ENCODE measurements around the gene CHPF2. TPM values are rescaled to one million over a fixed set of nuclear protein-coding genes. Genes with fewer than 3 reads are reported as not detected.
A peak's percentile ranks its signal among the peaks of the same experiment; 100 is the strongest.

The CHPF2 gene
- total and polyA plus RNA-seq, 2 experiments from 2014 or later: 4.8 to 26.1 TPM

GRCh38 chr7:151252561-151252835 lies 20.2 kb downstream of the CHPF2 start (continued):
- TF ChIP-seq, protein P1, sequence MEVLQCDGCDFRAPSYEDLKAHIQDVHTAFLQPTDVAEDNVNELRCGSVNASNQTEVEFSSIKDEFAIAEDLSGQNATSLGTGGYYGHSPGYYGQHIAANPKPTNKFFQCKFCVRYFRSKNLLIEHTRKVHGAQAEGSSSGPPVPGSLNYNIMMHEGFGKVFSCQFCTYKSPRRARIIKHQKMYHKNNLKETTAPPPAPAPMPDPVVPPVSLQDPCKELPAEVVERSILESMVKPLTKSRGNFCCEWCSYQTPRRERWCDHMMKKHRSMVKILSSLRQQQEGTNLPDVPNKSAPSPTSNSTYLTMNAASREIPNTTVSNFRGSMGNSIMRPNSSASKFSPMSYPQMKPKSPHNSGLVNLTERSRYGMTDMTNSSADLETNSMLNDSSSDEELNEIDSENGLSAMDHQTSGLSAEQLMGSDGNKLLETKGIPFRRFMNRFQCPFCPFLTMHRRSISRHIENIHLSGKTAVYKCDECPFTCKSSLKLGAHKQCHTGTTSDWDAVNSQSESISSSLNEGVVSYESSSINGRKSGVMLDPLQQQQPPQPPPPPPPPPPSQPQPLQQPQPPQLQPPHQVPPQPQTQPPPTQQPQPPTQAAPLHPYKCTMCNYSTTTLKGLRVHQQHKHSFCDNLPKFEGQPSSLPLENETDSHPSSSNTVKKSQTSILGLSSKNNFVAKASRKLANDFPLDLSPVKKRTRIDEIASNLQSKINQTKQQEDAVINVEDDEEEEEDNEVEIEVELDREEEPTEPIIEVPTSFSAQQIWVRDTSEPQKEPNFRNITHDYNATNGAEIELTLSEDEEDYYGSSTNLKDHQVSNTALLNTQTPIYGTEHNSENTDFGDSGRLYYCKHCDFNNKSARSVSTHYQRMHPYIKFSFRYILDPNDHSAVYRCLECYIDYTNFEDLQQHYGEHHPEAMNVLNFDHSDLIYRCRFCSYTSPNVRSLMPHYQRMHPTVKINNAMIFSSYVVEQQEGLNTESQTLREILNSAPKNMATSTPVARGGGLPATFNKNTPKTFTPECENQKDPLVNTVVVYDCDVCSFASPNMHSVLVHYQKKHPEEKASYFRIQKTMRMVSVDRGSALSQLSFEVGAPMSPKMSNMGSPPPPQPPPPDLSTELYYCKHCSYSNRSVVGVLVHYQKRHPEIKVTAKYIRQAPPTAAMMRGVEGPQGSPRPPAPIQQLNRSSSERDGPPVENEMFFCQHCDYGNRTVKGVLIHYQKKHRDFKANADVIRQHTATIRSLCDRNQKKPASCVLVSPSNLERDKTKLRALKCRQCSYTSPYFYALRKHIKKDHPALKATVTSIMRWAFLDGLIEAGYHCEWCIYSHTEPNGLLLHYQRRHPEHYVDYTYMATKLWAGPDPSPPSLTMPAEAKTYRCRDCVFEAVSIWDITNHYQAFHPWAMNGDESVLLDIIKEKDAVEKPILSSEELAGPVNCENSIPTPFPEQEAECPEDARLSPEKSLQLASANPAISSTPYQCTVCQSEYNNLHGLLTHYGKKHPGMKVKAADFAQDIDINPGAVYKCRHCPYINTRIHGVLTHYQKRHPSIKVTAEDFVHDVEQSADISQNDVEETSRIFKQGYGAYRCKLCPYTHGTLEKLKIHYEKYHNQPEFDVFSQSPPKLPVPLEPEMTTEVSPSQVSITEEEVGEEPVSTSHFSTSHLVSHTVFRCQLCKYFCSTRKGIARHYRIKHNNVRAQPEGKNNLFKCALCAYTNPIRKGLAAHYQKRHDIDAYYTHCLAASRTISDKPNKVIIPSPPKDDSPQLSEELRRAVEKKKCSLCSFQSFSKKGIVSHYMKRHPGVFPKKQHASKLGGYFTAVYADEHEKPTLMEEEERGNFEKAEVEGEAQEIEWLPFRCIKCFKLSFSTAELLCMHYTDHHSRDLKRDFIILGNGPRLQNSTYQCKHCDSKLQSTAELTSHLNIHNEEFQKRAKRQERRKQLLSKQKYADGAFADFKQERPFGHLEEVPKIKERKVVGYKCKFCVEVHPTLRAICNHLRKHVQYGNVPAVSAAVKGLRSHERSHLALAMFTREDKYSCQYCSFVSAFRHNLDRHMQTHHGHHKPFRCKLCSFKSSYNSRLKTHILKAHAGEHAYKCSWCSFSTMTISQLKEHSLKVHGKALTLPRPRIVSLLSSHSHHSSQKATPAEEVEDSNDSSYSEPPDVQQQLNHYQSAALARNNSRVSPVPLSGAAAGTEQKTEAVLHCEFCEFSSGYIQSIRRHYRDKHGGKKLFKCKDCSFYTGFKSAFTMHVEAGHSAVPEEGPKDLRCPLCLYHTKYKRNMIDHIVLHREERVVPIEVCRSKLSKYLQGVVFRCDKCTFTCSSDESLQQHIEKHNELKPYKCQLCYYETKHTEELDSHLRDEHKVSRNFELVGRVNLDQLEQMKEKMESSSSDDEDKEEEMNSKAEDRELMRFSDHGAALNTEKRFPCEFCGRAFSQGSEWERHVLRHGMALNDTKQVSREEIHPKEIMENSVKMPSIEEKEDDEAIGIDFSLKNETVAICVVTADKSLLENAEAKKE (CRISPR knock-in tag; IDR thresholded peaks at IDR 0.05): no peak
- TF ChIP-seq STAT1 (IDR thresholded peaks at IDR 0.05; ENCODE audit: unreplicated experiment): no peak
- no peak for TF ChIP-seq ZNF114 (CRISPR knock-in tag; IDR thresholded peaks at IDR 0.05)

DNA sequence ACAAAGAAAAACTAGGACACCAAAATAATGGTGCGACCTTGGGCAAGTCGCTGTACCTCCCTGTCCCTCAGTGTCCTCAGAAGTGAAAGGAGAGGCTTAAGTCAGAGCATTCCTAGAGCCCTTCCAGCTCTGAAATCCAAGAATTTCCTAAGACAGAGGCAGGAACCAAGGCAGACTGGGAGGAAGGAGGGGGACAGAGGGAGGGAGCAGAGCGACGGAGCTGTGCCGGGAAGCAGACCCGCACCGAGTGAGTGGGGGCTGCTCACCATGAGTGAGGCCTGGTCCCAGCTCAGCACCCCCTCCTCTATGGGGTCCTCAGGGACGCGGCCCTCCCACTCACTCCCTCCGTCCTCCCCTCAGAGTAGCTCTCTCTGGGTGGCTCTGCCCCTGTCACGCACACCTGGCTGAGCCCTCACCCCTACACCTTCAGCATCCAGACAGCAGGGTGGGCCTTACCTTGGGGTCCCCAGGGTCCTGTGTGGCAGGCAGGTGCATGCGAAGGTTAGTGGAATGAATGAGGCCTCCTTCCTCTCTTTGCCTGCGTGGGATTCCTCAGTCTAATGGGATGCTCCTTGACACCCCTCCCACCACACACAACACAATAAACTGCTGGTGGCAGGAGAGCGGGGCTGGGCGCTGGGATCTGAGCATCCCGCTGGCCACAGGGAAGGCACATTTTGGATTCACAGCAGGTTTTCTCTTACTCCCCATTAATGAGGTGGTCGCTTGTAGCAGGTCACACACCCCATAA lies 20.9 kb downstream of the CHPF2 start:
- H3K9me2 ChIP-seq (ENCODE audit: insufficient read depth): no peaks in the 10 kb centered on the region
- ATAC-seq (peak; percentile 15), DNase-seq (ENCODE audit: low spot score) (peak; percentile 78)
- peak overlapping the region; percentile 85 for H3K4me3 Mint-ChIP-seq
- peak overlapping the region; percentile 94 for H3K4me3 ChIP-seq
- no peaks in the 10 kb centered on the region for H3K36me3 ChIP-seq (ENCODE audit: insufficient read depth)
- peak overlapping the region; percentile 96; the same call in 1 of the 2 replicates for H2AFZ ChIP-seq
- H3K4me1 Mint-ChIP-seq: peaks cover 52% of the 10 kb centered on the region
- peaks cover 5% of the 10 kb centered on the region for H3F3A ChIP-seq (replicated peaks; ENCODE audit: low read depth)
- H3K4me1 ChIP-seq (ENCODE audit: insufficient read depth): peaks cover 28% of the 10 kb centered on the region
- H3K27me3 ChIP-seq (ENCODE audit: insufficient read depth): peaks cover 57% of the 10 kb centered on the region
- H3K27me3 Mint-ChIP-seq (ENCODE audit: insufficient read depth, low read depth, poor library complexity): peaks cover 69% of the 10 kb centered on the region
- no peaks in the 10 kb centered on the region for H3K9me3 Mint-ChIP-seq
- no peaks in the 10 kb centered on the region; the same call in 2 of the 3 replicates for H3K36me3 Mint-ChIP-seq (ENCODE audit: low read depth)
- peak overlapping the region; percentile 94 for H3K4me2 ChIP-seq
- no peaks in the 10 kb centered on the region for H3K79me2 ChIP-seq (replicated peaks; ENCODE audit: insufficient read depth)
- no peak overlapping the region for H3K27ac ChIP-seq (ENCODE audit: low read depth)
- no peaks in the 10 kb centered on the region for H4K20me1 ChIP-seq (replicated peaks; ENCODE audit: insufficient read depth)
- no peak overlapping the region for H3K27ac Mint-ChIP-seq
- no peak for TF ChIP-seq EZH2 (IDR thresholded peaks at IDR 0.05; ENCODE audit: low read depth, unreplicated experiment)
- TF ChIP-seq NANOG (IDR thresholded peaks at IDR 0.05; ENCODE audit: borderline replicate concordance): no peak
- no peak for TF ChIP-seq REST (IDR thresholded peaks at IDR 0.05; ENCODE audit: unreplicated experiment)
- no peak for TF ChIP-seq EZH2phosphoT487 (IDR thresholded peaks at IDR 0.05; ENCODE audit: unreplicated experiment)
- no peak for TF ChIP-seq JUNB (IDR thresholded peaks at IDR 0.05; ENCODE audit: unreplicated experiment)

Measured in GM23338 (cell line).